Measurements from ENCODE around the gene NCAM2.
A peak's percentile ranks its signal among the peaks of the same experiment; 100 is the strongest.

Gene NCAM2

GRCh38 chr21:21028275-21028820 is 30.1 kb downstream of the NCAM2 start:
- no peak for DNase-seq (ENCODE audit: low spot score)

GRCh38 chr21:21029164-21029563 is 31.0 kb downstream of the NCAM2 start:
- no peak for DNase-seq (ENCODE audit: low spot score)

GRCh38 chr21:21030311-21030710 is 32.1 kb downstream of the NCAM2 start:
- no peak for DNase-seq (ENCODE audit: low spot score)

GRCh38 chr21:21034036-21034435 is 35.8 kb downstream of the NCAM2 start:
- no peak for DNase-seq (ENCODE audit: low spot score)

GRCh38 chr21:21039624-21040170 is 41.5 kb downstream of the NCAM2 start:
- DNase-seq (ENCODE audit: low spot score) = no peak

- DNase-seq (ENCODE audit: low spot score) = no peak
Measured at GRCh38 chr21:21045518-21045917, 47.3 kb downstream of the NCAM2 start.

GRCh38 chr21:21046063-21046462 is 47.9 kb downstream of the NCAM2 start:
- DNase-seq (ENCODE audit: low spot score) = no peak

GRCh38 chr21:21051109-21052055 is 53.2 kb downstream of the NCAM2 start:
- no peak for DNase-seq (ENCODE audit: low spot score)

- no peak for DNase-seq (ENCODE audit: low spot score)
Measured at GRCh38 chr21:21052672-21053071, 54.5 kb downstream of the NCAM2 start.

GRCh38 chr21:21057349-21058062 is 59.3 kb downstream of the NCAM2 start:
- DNase-seq (ENCODE audit: low spot score) = no peak

- no peak for DNase-seq (ENCODE audit: low spot score)
Measured at GRCh38 chr21:21063828-21064227, 65.6 kb downstream of the NCAM2 start.

- no peak for DNase-seq (ENCODE audit: low spot score)
Measured at GRCh38 chr21:21064353-21064752, 66.1 kb downstream of the NCAM2 start.

GRCh38 chr21:21067375-21067774 is 69.2 kb downstream of the NCAM2 start:
- no peak for DNase-seq (ENCODE audit: low spot score)

- DNase-seq (ENCODE audit: low spot score) = no peak
Measured at GRCh38 chr21:21074305-21074704, 76.1 kb downstream of the NCAM2 start.

- no peak for DNase-seq (ENCODE audit: low spot score)
Measured at GRCh38 chr21:21076051-21076450, 77.8 kb downstream of the NCAM2 start.

- no peak for DNase-seq (ENCODE audit: low spot score)
Measured at GRCh38 chr21:21076491-21076890, 78.3 kb downstream of the NCAM2 start.

GRCh38 chr21:21079646-21080045 is 81.4 kb downstream of the NCAM2 start:
- DNase-seq (ENCODE audit: low spot score) = no peak

GRCh38 chr21:21084179-21084578 is 86.0 kb downstream of the NCAM2 start:
- DNase-seq (ENCODE audit: low spot score) = no peak

GRCh38 chr21:21085206-21085605 is 87.0 kb downstream of the NCAM2 start:
- DNase-seq (ENCODE audit: low spot score) = no peak

GRCh38 chr21:21096956-21097355 is 98.7 kb downstream of the NCAM2 start:
- no peak for DNase-seq (ENCODE audit: low spot score)

- no peak for DNase-seq (ENCODE audit: low spot score)
Measured at GRCh38 chr21:21097466-21097865, 99.3 kb downstream of the NCAM2 start.

GRCh38 chr21:21101911-21102310 is 103.7 kb downstream of the NCAM2 start:
- DNase-seq (ENCODE audit: low spot score) = peak; percentile 8

- peak; percentile 6 for DNase-seq (ENCODE audit: low spot score)
Measured at GRCh38 chr21:21102896-21103295, 104.7 kb downstream of the NCAM2 start.
